Type B pancreatic cell (in vitro differentiated cells): ENCODE data around the gene NOL8. TPM values are rescaled to one million over a fixed set of nuclear protein-coding genes. Genes with fewer than 3 reads are reported as not detected.

Experiments used
- DNase-seq: peaks from one replicate; pipeline ENCODE4 v3.0.0; 2021; ENCODE audit warnings: mixed read lengths; ENCODE audit not compliant: unreplicated experiment; ENCODE audit errors: extremely low spot score
- H3K27ac Mint-ChIP-seq: 2 replicates; pipeline ENCODE4 v1.8.0; 2021; ENCODE audit warnings: mild to moderate bottlenecking, mixed read lengths
- H3K27me3 Mint-ChIP-seq: 2 replicates; pipeline ENCODE4 v1.8.0; 2021; ENCODE audit warnings: mixed read lengths
- H3K36me3 Mint-ChIP-seq: 2 replicates; pipeline ENCODE4 v1.8.0; 2021; ENCODE audit warnings: mixed read lengths
- H3K4me1 Mint-ChIP-seq: one replicate; pipeline ENCODE4 v1.8.0; 2021; ENCODE audit warnings: mixed read lengths; ENCODE audit not compliant: unreplicated experiment
- H3K4me3 Mint-ChIP-seq: 2 replicates; pipeline ENCODE4 v1.8.0; 2021; ENCODE audit warnings: mild to moderate bottlenecking, mixed read lengths
- H3K9me3 Mint-ChIP-seq: 2 replicates; pipeline ENCODE4 v1.8.0; 2021; ENCODE audit warnings: mixed read lengths
- total RNA-seq: library from RNA; stranded (reverse); gene quantifications from 2 replicates; pipeline ENCODE4 v1.2.1, GENCODE V29; 2021; ENCODE audit warnings: low replicate concordance
- TF ChIP-seq, protein P1 (sequence below): fragments of 200-600 bp; sonication (generic); conservative IDR thresholded peaks from 2 replicates; pipeline ENCODE4 v1.5.0; 2021; ENCODE audit warnings: antibody characterized with exemption, mild to moderate bottlenecking

The NOL8 gene
- total RNA-seq, 1 donor from 2014 or later: 41.0 TPM

DNA sequence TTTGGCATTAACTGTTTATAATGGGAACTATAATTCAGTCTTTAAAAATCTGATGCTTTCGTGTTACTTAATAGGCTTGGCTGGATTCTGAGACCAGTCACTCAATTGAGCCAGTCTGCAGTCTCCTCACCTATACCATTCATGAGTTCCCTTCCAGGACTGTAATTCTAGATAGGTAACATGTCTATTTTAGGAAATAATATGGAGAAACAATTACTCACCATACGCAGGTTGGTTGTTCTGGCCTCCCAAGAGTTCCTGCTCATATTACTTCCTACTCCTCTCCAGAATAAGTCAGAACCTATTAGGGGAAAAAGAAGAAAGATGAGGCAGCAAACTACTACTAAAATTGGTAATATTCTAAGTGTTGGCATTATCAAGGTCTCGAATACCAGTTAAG lies 27.1 kb downstream of the NOL8 start:
- H3K36me3 Mint-ChIP-seq: peaks cover 8% of the 10 kb centered on the region
- H3K4me3 Mint-ChIP-seq: no peak overlapping the region
- H3K27ac Mint-ChIP-seq: no peak overlapping the region
- H3K9me3 Mint-ChIP-seq: no peaks in the 10 kb centered on the region
- TF ChIP-seq, protein P1, sequence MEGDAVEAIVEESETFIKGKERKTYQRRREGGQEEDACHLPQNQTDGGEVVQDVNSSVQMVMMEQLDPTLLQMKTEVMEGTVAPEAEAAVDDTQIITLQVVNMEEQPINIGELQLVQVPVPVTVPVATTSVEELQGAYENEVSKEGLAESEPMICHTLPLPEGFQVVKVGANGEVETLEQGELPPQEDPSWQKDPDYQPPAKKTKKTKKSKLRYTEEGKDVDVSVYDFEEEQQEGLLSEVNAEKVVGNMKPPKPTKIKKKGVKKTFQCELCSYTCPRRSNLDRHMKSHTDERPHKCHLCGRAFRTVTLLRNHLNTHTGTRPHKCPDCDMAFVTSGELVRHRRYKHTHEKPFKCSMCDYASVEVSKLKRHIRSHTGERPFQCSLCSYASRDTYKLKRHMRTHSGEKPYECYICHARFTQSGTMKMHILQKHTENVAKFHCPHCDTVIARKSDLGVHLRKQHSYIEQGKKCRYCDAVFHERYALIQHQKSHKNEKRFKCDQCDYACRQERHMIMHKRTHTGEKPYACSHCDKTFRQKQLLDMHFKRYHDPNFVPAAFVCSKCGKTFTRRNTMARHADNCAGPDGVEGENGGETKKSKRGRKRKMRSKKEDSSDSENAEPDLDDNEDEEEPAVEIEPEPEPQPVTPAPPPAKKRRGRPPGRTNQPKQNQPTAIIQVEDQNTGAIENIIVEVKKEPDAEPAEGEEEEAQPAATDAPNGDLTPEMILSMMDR: no peak
- H3K4me1 Mint-ChIP-seq: peaks cover 19% of the 10 kb centered on the region
- no peaks in the 10 kb centered on the region for H3K27me3 Mint-ChIP-seq
- no peak for DNase-seq

DNA sequence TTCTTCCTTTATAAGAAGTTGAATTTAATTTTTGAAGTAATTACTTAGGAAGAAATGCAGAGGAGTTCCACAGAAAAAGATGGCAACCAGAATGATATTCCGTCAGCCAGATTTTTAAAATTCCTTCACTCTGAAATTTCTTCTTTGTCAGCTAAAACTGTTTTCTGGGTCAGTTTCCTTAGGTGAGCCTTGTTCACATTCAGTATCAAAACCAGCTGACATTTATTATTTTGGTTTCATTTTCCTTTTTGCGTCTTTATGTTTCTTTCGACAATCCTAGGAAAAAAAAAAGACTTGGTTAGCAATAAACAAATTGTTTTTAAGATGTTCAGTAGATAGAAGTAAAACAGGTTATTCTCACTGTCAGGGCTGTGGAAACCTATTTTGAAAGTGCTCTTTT lies 27.5 kb downstream of the NOL8 start:
- H3K27ac Mint-ChIP-seq: no peak overlapping the region
- H3K27me3 Mint-ChIP-seq: no peaks in the 10 kb centered on the region
- H3K4me3 Mint-ChIP-seq: no peak overlapping the region
- TF ChIP-seq, protein P1: no peak
- H3K9me3 Mint-ChIP-seq: no peaks in the 10 kb centered on the region
- DNase-seq: no peak
- peaks cover 12% of the 10 kb centered on the region for H3K36me3 Mint-ChIP-seq
- H3K4me1 Mint-ChIP-seq: peaks cover 23% of the 10 kb centered on the region

DNA sequence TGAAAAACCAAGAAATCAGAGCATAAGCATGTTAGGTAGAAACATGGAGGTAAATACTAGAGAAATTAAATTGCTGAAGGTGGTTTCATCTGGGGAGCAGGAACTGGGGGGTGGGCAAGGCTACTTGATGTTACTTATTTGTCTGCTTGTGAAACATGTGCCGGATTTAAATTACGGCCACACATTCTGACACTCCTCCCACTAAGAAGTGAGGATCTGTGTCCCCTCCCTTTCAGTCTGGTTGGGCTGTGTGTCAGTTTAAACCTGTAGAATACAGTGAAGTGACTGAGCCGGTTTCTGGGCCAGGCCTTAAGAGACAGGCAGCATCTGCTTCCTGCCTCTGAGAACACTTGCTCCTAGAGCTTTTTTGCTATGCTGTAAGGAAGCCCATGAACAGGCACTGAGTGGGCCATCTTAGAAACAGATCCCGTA lies 29.3 kb downstream of the NOL8 start:
- TF ChIP-seq, protein P1: no peak
- DNase-seq: no peak
- H3K36me3 Mint-ChIP-seq: peaks cover 16% of the 10 kb centered on the region
- H3K27ac Mint-ChIP-seq: peak overlapping the region; percentile 96
- peaks cover 28% of the 10 kb centered on the region for H3K4me1 Mint-ChIP-seq
- no peaks in the 10 kb centered on the region for H3K9me3 Mint-ChIP-seq
- H3K27me3 Mint-ChIP-seq: no peaks in the 10 kb centered on the region
- H3K4me3 Mint-ChIP-seq: peak overlapping the region; percentile 57

DNA sequence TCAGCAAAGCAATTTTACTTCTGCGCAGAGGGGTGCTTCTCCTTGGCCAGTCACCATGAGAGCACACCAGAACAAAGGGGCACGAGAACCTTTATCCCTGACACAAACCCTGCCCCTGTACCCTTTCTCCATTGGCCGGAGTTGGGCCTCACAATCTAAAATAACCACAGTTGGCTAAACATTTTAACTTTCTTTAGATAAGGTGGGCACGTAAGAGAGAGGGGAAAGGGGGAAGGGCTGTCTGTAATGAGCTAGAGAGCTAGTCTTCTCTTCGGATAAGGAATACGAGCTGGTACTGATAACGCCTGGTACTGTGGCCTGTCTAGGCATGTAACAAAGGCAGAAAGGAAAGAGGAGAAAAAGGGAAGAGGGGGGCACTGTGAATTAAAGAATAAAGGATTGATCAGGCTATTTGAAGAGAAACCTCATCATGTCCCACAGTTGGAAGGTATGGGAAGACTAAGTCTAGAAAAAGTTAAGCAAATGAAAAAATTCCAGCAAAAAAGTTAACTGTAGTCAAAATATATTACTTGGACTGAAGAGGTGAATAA lies 29.8 kb downstream of the NOL8 start:
- H3K9me3 Mint-ChIP-seq: no peaks in the 10 kb centered on the region
- H3K27me3 Mint-ChIP-seq: no peaks in the 10 kb centered on the region
- H3K4me3 Mint-ChIP-seq: peak overlapping the region; percentile 12
- DNase-seq: no peak
- peak overlapping the region; percentile 96 for H3K27ac Mint-ChIP-seq
- H3K4me1 Mint-ChIP-seq: peaks cover 28% of the 10 kb centered on the region
- TF ChIP-seq, protein P1: no peak
- H3K36me3 Mint-ChIP-seq: peaks cover 17% of the 10 kb centered on the region

DNA sequence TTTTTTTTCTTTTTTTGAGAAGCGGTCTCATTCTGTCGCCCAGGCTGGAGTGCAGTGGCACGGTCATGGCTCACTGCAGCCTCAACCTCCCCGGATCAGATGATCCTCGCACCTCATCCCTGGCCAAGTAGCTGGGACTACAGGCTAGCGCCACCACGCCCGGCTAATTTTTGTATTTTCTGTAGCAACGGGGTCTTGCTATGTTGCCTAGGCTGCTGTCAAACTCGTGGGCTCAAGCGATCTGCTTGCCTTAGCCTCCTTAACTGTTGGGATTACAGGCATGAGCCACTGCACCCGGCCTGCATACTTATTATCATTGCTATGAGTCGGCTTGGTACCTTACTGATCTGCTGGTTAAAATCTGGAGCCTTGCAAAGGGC lies 30.9 kb downstream of the NOL8 start:
- peak overlapping the region; percentile 96 for H3K27ac Mint-ChIP-seq
- no peaks in the 10 kb centered on the region for H3K9me3 Mint-ChIP-seq
- H3K4me3 Mint-ChIP-seq: peak overlapping the region; percentile 95

More for the DNA sequence above, 30.9 kb downstream of the NOL8 start:
- DNase-seq: no peak
- TF ChIP-seq, protein P1: no peak
- peaks cover 26% of the 10 kb centered on the region for H3K36me3 Mint-ChIP-seq
- H3K27me3 Mint-ChIP-seq: no peaks in the 10 kb centered on the region
- peaks cover 28% of the 10 kb centered on the region for H3K4me1 Mint-ChIP-seq
